ENCODE measurements around the gene RND2.

DNA sequence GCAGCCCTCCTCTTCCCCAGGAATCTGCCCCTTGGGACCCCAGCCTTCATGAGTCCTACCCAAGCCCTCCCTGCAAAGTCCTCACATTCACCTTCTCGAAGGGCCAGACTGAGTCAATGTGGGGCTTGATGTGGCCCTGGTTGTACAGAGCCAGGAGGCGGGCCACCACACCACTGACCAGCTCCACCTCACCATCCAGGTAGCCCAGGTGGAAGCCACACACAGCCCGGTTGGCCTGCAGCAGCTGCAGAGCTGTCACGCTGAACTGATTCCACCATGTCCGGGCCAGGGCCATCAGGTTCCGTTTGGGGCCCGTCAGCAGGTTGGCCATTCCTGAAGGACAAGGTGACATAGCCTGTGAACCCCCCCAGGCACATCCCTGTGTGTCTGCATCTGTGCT, 8.8 kb upstream of the RND2 start:
- TF ChIP-seq, protein P1, sequence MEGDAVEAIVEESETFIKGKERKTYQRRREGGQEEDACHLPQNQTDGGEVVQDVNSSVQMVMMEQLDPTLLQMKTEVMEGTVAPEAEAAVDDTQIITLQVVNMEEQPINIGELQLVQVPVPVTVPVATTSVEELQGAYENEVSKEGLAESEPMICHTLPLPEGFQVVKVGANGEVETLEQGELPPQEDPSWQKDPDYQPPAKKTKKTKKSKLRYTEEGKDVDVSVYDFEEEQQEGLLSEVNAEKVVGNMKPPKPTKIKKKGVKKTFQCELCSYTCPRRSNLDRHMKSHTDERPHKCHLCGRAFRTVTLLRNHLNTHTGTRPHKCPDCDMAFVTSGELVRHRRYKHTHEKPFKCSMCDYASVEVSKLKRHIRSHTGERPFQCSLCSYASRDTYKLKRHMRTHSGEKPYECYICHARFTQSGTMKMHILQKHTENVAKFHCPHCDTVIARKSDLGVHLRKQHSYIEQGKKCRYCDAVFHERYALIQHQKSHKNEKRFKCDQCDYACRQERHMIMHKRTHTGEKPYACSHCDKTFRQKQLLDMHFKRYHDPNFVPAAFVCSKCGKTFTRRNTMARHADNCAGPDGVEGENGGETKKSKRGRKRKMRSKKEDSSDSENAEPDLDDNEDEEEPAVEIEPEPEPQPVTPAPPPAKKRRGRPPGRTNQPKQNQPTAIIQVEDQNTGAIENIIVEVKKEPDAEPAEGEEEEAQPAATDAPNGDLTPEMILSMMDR (conservative IDR thresholded peaks at IDR 0.05 in 1 of 2, IDR thresholded peaks at IDR 0.05 in 1 of 2; ENCODE audit: low read depth in 1 of 2, low read length in 2 of 2): no peak
- no peak for TF ChIP-seq EZH2 (IDR thresholded peaks at IDR 0.05; ENCODE audit: low read length, missing control alignments)
